Measurements from ENCODE around the gene PIK3C3.

Gene PIK3C3

GRCh38 chr18:41954827-41955613 lies at the start of gene PIK3C3:
TSS of gene PIK3C3 (plus strand) at chr18:41955234. CDS start at chr18:41955292, 58 bp downstream.
- peak; percentile 94 for DNase-seq

DNA sequence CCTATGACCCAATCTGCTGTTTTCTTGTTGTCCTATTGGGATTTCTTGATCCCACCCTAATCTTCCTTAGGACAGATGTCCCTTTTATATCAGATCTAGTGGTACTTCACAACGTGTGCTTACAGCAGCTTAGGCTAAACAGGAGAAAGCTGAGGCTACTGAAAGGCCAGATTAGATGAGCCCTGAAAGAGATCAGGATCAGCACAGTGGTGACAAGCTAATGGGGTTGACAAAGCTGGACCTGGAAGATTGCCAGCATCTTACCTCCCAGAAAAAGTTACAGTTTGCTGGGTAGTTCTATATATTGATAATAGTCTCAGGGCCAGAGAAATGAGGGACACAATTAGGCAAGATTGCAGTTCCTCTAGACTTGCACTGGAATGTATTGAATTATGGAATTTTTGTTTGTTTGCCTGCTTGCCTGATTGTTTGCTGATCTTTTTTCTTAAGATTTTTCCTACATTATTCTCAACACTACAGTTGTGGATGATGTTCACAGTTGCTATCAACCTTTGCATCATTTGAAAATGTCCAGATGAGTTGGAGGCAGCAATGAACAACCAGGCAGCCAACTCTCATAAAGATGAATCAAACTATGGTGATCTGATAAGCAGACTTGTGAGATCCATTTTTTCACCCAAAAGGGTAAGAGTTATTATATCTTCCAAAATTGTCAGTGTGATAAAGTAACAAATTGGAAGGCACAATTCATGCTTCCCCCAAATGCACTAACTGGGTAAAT lies 49.1 kb upstream of the PIK3C3 start:
- DNase-seq = no peak

- no peak for DNase-seq
Measured at GRCh38 chr18:41906528-41907146, 48.4 kb upstream of the PIK3C3 start.

GRCh38 chr18:41917181-41917580 lies 37.9 kb upstream of the PIK3C3 start:
- no peak for DNase-seq

GRCh38 chr18:41921770-41922169 lies 33.3 kb upstream of the PIK3C3 start:
- no peak for DNase-seq

DNA sequence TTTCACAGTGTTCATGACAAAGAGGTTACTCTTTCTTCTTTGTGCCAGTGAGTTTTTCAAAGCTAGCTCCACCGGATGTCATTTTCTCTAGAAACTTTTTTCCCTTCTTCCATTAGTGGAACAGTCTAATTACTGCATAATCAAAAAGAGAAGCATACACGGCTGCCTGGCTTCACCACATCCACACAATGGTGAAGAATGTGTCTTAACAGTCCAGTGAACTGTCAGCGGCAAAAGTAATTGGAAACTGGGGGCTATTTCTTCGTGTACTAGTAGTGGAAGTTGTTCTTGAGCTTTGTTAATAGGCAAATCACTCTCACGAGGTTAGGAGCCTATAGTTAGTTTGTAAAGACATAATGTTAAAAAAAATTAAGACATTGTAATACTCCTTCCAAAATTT lies 32.9 kb upstream of the PIK3C3 start:
- DNase-seq = no peak

GRCh38 chr18:41922841-41923240 lies 32.2 kb upstream of the PIK3C3 start:
- no peak for DNase-seq

DNA sequence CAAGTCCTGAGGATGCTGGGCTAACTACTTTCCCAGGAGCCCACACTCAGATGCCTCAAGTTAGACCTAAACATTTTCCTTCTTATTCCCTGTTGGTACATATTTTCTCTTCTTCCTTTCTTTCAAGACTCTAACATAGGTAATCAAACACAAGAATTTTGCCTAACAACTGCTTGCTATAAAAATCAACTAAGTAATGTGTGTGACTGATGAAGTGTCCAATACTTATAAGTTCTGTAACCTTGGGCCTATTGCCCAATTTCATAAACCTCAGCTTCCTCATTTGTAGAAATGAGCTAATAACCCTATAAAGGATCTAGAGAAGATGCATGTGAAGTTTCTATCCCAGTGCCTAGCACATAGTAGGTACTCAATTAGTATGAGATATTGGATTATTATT lies 31.6 kb upstream of the PIK3C3 start:
- DNase-seq = no peak

- no peak for DNase-seq
Measured at GRCh38 chr18:41928581-41928980, 26.5 kb upstream of the PIK3C3 start.

GRCh38 chr18:41932899-41933298 lies 22.1 kb upstream of the PIK3C3 start:
- no peak for DNase-seq

- no peak for DNase-seq
Measured at GRCh38 chr18:41933778-41934177, 21.3 kb upstream of the PIK3C3 start.

DNA sequence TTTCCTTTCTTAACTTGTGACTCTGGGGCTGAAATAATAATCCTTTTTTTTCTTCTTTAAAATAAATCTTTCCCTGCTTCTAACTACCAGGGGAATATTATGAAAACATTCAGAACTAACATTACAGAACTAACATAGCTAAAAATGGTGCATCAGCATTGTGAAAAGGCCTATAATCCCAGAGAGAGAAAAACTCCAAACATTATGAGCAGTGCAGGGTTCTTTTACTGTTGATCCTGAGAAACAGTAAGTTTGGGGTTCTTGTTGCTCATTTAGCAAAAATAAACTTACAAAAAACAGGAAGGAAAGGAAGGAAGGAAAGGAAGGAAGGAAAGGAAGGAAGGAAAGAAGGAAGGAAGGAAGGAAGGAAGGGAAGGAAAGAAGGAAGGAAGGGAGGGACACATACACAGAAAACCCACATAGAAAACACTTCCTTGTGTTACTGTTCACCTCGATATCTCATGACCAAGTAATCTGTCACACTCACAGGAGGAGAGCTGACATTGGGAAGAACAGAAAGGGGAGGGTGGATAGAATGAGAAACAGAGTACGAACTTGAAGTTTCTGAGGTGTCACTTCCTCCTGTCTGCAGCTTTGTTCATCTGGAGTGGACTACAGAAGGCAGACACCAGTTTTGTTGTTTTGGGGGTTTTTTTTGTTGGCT lies 18.4 kb upstream of the PIK3C3 start:
- no peak for DNase-seq

DNA sequence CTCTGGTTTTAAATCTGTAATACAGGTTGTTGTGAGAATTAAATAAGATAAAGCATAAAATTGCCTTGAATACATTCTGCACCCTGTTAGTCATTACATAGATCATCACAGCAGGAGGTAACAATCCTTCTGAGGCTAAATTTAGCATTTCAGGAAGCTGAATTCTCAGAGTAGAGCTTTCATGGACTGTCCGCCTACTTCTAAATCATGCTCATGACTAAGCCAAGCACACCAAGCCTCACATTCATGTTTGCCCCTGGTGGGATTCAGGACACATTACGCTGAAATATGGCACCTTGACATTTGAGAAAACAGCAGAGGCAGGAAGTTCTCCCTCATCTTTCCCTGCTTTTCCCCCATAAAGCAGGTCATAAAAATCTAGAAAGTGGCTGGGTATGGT lies 16.6 kb upstream of the PIK3C3 start:
- DNase-seq = no peak

- no peak for DNase-seq
Measured at GRCh38 chr18:41939326-41939725, 15.7 kb upstream of the PIK3C3 start.

DNA sequence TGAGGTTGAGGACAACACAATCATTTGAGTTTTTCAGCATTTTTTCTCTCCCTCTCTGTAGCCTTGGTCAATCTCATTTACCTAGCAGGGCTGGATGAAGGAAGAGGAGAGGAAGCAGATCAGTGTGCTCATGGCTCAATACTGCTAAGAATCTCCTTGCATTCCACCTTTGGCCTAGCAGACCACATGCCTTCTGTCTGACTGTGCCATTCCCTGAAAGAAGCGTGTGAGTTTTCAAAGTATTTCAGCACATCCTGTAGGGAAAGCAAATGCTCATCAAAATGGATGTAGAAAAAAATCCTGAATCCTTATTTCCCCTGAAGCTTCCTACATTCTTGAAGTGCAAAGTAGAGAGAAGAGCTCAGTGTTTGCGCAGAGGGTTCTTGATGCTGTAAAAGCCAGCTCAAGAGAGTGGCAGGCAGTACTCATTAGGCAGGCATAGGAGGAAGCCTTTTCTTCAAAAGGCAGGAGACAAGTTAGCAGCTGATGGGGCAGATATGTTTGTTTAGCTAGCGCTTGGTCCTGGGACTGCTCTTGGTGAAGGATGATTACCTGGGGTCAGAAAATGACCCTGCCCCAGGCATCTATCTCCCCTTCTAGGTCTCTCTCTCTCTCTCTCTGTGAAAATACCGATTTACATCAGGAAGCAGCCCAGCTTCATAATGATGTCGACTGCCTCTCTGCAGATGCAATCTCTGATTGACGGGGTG lies 14.4 kb upstream of the PIK3C3 start:
- DNase-seq = no peak

GRCh38 chr18:41942254-41942653 lies 12.8 kb upstream of the PIK3C3 start:
- DNase-seq = no peak

DNA sequence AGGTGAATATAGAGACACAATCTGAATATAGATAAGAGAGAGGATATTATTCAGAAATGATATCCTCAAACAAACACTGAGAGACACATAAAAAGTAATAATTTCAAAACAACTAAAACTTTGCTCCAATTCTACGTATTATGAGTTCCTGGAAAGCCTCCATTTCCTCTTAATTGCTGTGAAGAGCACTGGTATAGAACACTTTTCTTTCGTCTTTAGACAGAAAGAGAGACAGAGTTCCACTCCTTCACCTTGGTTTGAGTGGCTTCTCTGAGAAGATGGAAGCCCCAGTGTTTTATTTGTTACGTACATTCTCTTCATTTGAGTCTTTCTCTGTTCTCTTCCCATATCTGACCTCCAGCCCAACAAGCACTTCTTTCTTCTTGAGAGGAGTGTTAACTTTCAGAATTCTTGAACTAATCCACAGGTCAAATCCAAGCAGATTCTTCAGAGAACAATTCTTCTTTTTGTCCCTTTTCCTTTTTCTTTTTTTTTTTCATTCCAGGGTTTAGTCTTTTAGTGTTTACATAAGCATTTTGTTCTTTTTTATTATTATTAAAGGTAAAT lies 6.4 kb upstream of the PIK3C3 start:
- no peak for DNase-seq

- no peak for DNase-seq
Measured at GRCh38 chr18:41949206-41949920, 5.7 kb upstream of the PIK3C3 start.

- DNase-seq = no peak
Measured at GRCh38 chr18:41955688-41956087, 654 bp downstream of the PIK3C3 start.

GRCh38 chr18:41959045-41959444 lies 4.0 kb downstream of the PIK3C3 start:
- DNase-seq = no peak

- no peak for DNase-seq
Measured at GRCh38 chr18:41965634-41966255, 10.7 kb downstream of the PIK3C3 start.

All from GDM1 (cell line).